ENCODE measurements around the gene ZNF462.

DNA sequence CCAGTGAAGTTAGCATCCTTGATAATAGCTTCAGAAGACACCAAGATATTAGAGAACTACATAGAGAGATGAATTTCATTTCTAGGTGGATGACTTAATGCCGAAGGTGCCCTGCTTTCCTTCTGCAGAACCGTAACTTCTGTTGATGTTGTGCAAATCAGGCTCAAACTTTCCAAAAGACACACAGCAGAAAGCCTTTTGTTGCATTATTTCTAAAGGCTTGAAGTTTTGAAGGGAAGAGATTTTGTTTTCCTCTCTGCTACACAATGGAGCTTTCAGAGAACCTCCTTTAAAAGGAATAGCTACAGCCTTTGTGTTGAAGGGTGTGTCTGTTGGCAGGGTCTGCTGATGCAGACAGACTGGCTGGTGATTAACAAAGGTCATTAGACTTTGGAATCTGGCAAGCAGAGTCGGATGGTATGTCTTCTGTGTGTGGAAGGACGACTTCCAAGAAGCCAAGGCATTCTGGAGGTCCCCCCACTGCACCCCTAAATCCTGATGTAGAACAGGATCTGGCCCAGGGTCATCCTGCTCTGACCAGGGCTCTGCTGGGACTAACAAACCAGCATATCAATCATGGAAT is 57.8 kb downstream of the ZNF462 start:
- TF ChIP-seq, protein P1, sequence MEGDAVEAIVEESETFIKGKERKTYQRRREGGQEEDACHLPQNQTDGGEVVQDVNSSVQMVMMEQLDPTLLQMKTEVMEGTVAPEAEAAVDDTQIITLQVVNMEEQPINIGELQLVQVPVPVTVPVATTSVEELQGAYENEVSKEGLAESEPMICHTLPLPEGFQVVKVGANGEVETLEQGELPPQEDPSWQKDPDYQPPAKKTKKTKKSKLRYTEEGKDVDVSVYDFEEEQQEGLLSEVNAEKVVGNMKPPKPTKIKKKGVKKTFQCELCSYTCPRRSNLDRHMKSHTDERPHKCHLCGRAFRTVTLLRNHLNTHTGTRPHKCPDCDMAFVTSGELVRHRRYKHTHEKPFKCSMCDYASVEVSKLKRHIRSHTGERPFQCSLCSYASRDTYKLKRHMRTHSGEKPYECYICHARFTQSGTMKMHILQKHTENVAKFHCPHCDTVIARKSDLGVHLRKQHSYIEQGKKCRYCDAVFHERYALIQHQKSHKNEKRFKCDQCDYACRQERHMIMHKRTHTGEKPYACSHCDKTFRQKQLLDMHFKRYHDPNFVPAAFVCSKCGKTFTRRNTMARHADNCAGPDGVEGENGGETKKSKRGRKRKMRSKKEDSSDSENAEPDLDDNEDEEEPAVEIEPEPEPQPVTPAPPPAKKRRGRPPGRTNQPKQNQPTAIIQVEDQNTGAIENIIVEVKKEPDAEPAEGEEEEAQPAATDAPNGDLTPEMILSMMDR (conservative IDR thresholded peaks at IDR 0.05; ENCODE audit: low read length) = no peak
- TF ChIP-seq EZH2phosphoT487 (IDR thresholded peaks at IDR 0.05; ENCODE audit: borderline replicate concordance) = no peak

All from Loucy (cell line).